H9 (cell line): ENCODE data around the gene CEP55. TPM values are rescaled to one million over a fixed set of nuclear protein-coding genes. Genes with fewer than 3 reads are reported as not detected.

Experiments used
- DNase-seq: peaks from one replicate; pipeline ENCODE4 v3.0.0-alpha.2; 2017
- H2AFZ ChIP-seq: one replicate; pipeline ENCODE4 v1.6.1; 2013; ENCODE audit warnings: mild to moderate bottlenecking, low read length, control low read depth, moderate library complexity
- H2AK5ac ChIP-seq: 2 replicates; pipeline ENCODE4 v1.6.1; 2013; ENCODE audit warnings: low read length, control low read depth, mixed read lengths; ENCODE audit not compliant: insufficient read length
- H2BK120ac ChIP-seq: one replicate; pipeline ENCODE4 v1.6.1; 2013; ENCODE audit warnings: low read depth, mild to moderate bottlenecking, low read length, control low read depth, inconsistent platforms; ENCODE audit not compliant: poor library complexity, severe bottlenecking
- H2BK12ac ChIP-seq: 2 replicates; pipeline ENCODE4 v1.6.1; 2013; ENCODE audit warnings: low read length, control low read depth, mixed read lengths, low read depth; ENCODE audit not compliant: insufficient read length
- H2BK15ac ChIP-seq: 2 replicates; pipeline ENCODE4 v1.6.1; 2013; ENCODE audit warnings: low read depth, low read length, control low read depth
- H2BK20ac ChIP-seq: one replicate; pipeline ENCODE4 v1.6.1; 2013; ENCODE audit warnings: low read depth, mild to moderate bottlenecking, low read length, control low read depth, inconsistent platforms; ENCODE audit not compliant: poor library complexity, severe bottlenecking
- H2BK5ac ChIP-seq: 2 replicates; pipeline ENCODE4 v1.6.1; 2013; ENCODE audit warnings: low read length, control low read depth, mixed read lengths; ENCODE audit not compliant: insufficient read length
- H3K14ac ChIP-seq: 2 replicates; pipeline ENCODE4 v1.6.1; 2013; ENCODE audit warnings: low read length, control low read depth; ENCODE audit not compliant: insufficient read depth
- H3K18ac ChIP-seq: 2 replicates; pipeline ENCODE4 v1.6.1; 2013; ENCODE audit warnings: low read depth, mild to moderate bottlenecking, mixed read lengths, low read length, control low read depth; ENCODE audit not compliant: insufficient read length
- H3K23ac ChIP-seq: 2 replicates; pipeline ENCODE4 v1.6.1; 2013; ENCODE audit warnings: low read length, control low read depth, mixed read lengths, low read depth; ENCODE audit not compliant: insufficient read length
- H3K23me2 ChIP-seq: 2 replicates; pipeline ENCODE4 v1.6.1; 2013; ENCODE audit warnings: low read depth, mild to moderate bottlenecking, mixed read lengths, low read length, control low read depth; ENCODE audit not compliant: insufficient read length, poor library complexity, severe bottlenecking
- H3K27ac ChIP-seq: 2 replicates; pipeline ENCODE4 v1.5.1; 2013; ENCODE audit warnings: low read length, control low read depth, mixed read lengths, low read depth; ENCODE audit not compliant: insufficient read length
- H3K27me3 ChIP-seq: 2 replicates; pipeline ENCODE4 v1.6.1; 2013; ENCODE audit warnings: low read length, control low read depth, inconsistent platforms; ENCODE audit not compliant: insufficient read depth
- H3K4ac ChIP-seq: 2 replicates; pipeline ENCODE4 v1.6.1; 2013; ENCODE audit warnings: low read depth, mild to moderate bottlenecking, control low read depth, inconsistent platforms, low read length, moderate library complexity
- H3K4me1 ChIP-seq: 2 replicates; pipeline ENCODE4 v1.6.1; 2013; ENCODE audit warnings: low read length, control low read depth, inconsistent platforms; ENCODE audit not compliant: insufficient read depth
- H3K4me2 ChIP-seq: 2 replicates; pipeline ENCODE4 v1.6.1; 2013; ENCODE audit warnings: low read length, control low read depth, mixed read lengths; ENCODE audit not compliant: insufficient read length, insufficient read depth
- H3K56ac ChIP-seq: 2 replicates; pipeline ENCODE4 v1.6.1; 2013; ENCODE audit warnings: low read depth, mild to moderate bottlenecking, mixed read lengths, low read length, control low read depth; ENCODE audit not compliant: insufficient read length
- H3K79me1 ChIP-seq: 2 replicates; pipeline ENCODE4 v1.6.1; 2013; ENCODE audit warnings: low read depth, mild to moderate bottlenecking, moderate library complexity, low read length, control low read depth, inconsistent platforms; ENCODE audit not compliant: insufficient read depth, poor library complexity, severe bottlenecking
- H3K79me2 ChIP-seq: 2 replicates; pipeline ENCODE4 v1.6.1; 2013; ENCODE audit warnings: low read length, control low read depth, inconsistent platforms; ENCODE audit not compliant: insufficient read depth
- H3K9ac ChIP-seq: 2 replicates; pipeline ENCODE4 v1.6.1; 2013; ENCODE audit warnings: low read length, control low read depth, mixed read lengths; ENCODE audit not compliant: insufficient read length; ENCODE audit errors: extremely low read depth
- H3K9me3 ChIP-seq: one replicate; pipeline ENCODE4 v1.6.1; 2013; ENCODE audit warnings: low read depth, low read length, inconsistent platforms; ENCODE audit not compliant: control insufficient read depth
- H3T11ph ChIP-seq: one replicate; pipeline ENCODE4 v1.6.1; 2013; ENCODE audit warnings: mild to moderate bottlenecking, low read length, control low read depth, inconsistent platforms
- H4K20me1 ChIP-seq: one replicate; pipeline ENCODE4 v1.6.1; 2013; ENCODE audit not compliant: control insufficient read depth, insufficient read length, insufficient read depth
- H4K5ac ChIP-seq: 2 replicates; pipeline ENCODE4 v1.6.1; 2013; ENCODE audit warnings: low read depth, mild to moderate bottlenecking, mixed read lengths, low read length, control low read depth; ENCODE audit not compliant: insufficient read length
- H4K8ac ChIP-seq: replicated peaks from 2 replicates; pipeline ENCODE4 v1.6.1; 2013; ENCODE audit warnings: low read length, control low read depth, mixed read lengths, low read depth; ENCODE audit not compliant: insufficient read length
- H4K91ac ChIP-seq: 2 replicates; pipeline ENCODE4 v1.6.1; 2013; ENCODE audit warnings: low read depth, mild to moderate bottlenecking, moderate library complexity, mixed read lengths, low read length, control low read depth; ENCODE audit not compliant: insufficient read length
- H3K27ac Mint-ChIP-seq, 3 experiments: 2 replicates in 2 of 3; 3 replicates in 1 of 3; pipeline ENCODE4 v1.8.0; 2020 to 2021; ENCODE audit warnings: mixed read lengths in 3 of 3, mild to moderate bottlenecking in 1 of 3, moderate library complexity in 1 of 3
- H3K27me3 Mint-ChIP-seq: 2 replicates; pipeline ENCODE4 v1.8.0; 2021; ENCODE audit warnings: low read depth, mild to moderate bottlenecking, moderate library complexity, mixed read lengths
- H3K36me3 Mint-ChIP-seq, 3 experiments: 2 replicates in 2 of 3; 3 replicates in 1 of 3; pipeline ENCODE4 v1.8.0; 2020 to 2021; ENCODE audit warnings: low read depth in 3 of 3, mixed read lengths in 3 of 3; ENCODE audit not compliant: insufficient read depth in 1 of 3
- H3K4me1 Mint-ChIP-seq, 2 experiments: 2 replicates each; pipeline ENCODE4 v1.8.0; 2020; ENCODE audit warnings: mixed read lengths in 2 of 2
- H3K4me3 Mint-ChIP-seq, 2 experiments: 2 replicates in 1 of 2; 3 replicates in 1 of 2; pipeline ENCODE4 v1.8.0; 2020 to 2021; ENCODE audit warnings: mild to moderate bottlenecking in 2 of 2, mixed read lengths in 2 of 2, moderate library complexity in 1 of 2
- H3K9me3 Mint-ChIP-seq, 2 experiments: 2 replicates in 1 of 2; 3 replicates in 1 of 2; pipeline ENCODE4 v1.8.0; 2020; ENCODE audit warnings: mild to moderate bottlenecking in 2 of 2, mixed read lengths in 2 of 2, moderate library complexity in 1 of 2
- CTCF ChIP-seq: fragments of 200-600 bp; sonication (generic); conservative IDR thresholded peaks from 3 replicates; pipeline ENCODE4 v1.8.0; 2021; ENCODE audit warnings: antibody characterized with exemption, mild to moderate bottlenecking
- WGBS: extraction: QIAGEN DNeasy Blood & Tissue Kit; methylation state at CpG from one replicate; pipeline ENCODE4 v1.1.7; 2013; ENCODE audit warnings: missing lambda C conversion rate, low lambda C conversion rate, mixed read lengths; ENCODE audit not compliant: insufficient read length; ENCODE audit errors: extremely low coverage; 5-methylcytosine and 5-hydroxymethylcytosine counted together
- total RNA-seq: library from RNA; stranded (reverse); gene quantifications from 2 replicates; pipeline ENCODE4 v1.2.1, GENCODE V29; 2021

The CEP55 gene
- total RNA-seq, 1 experiment from 2014 or later: 17.8 TPM

- Histone ChIP-seq H2BK15ac (no peak overlapping the region), H4K5ac (no peak overlapping the region), H3K23ac (no peak overlapping the region), H3K27ac (no peak overlapping the region), H3K79me1 (no peaks in the 10 kb centered on the region), H3K27me3 (no peaks in the 10 kb centered on the region), H2AFZ (no peak overlapping the region), H3K4ac (no peak overlapping the region), H2BK120ac (no peak overlapping the region), H3K79me2 (no peaks in the 10 kb centered on the region), H3K56ac (no peak overlapping the region), H3K9ac (no peak overlapping the region), H2BK12ac (no peak overlapping the region), H3K4me2 (no peak overlapping the region), H3K4me1 (peaks cover 2% of the 10 kb centered on the region; the same call in 1 of the 2 replicates), H3T11ph (no peak overlapping the region), H3K18ac (no peak overlapping the region), H4K20me1 (no peaks in the 10 kb centered on the region), H3K9me3 (no peaks in the 10 kb centered on the region), H3K14ac (no peak overlapping the region), H2BK5ac (no peak overlapping the region), H2AK5ac (no peak overlapping the region), H2BK20ac (no peak overlapping the region), H3K23me2 (no peaks in the 10 kb centered on the region), H4K8ac (no peak overlapping the region), H4K91ac (no peak overlapping the region)
- Mint-ChIP-seq H3K4me3 (no peak overlapping the region), H3K27ac (peak overlapping the region in 2 of 3 experiments; percentile 16 to 39; a peak in 2 of 7 replicates), H3K9me3 (no peaks in the 10 kb centered on the region; a peak in 1 of 5 replicates), H3K4me1 (peaks cover 0 to 4% of the 10 kb centered on the region in 2 experiments; a peak in 1 of 4 replicates), H3K27me3 (peaks cover 4% of the 10 kb centered on the region), H3K36me3 (no peaks in the 10 kb centered on the region)
- no peak for DNase-seq
- WGBS: no CpG with 5 or more reads among the region's 5 CpGs
- TF ChIP-seq CTCF: no peak
Observed at GRCh38 chr10:93548376-93549071, 52.1 kb downstream of the CEP55 start.
